CD4-positive, CD25-positive, alpha-beta regulatory T cell (primary cell): ENCODE data around the gene CHIT1. TPM values are rescaled to one million over a fixed set of nuclear protein-coding genes. Genes with fewer than 3 reads are reported as not detected.
"Not testable (repeated sequence)": the region's sequence is repeated elsewhere in the genome, so short reads cannot be mapped to it uniquely, and the experiment has no call there.

Experiments used
- ATAC-seq, 2 donors: fragments of 150-1000 bp; cut with Tn5 transposase; one replicate each; pipeline ENCODE4 v1.10.0; 2021; ENCODE audit warnings: low read depth in 2 of 2, moderate number of reproducible peaks in 2 of 2, moderate library complexity in 1 of 2
- DNase-seq, 3 donors: peaks; one replicate each; pipeline versions ENCODE4 v3.0.0 to v3.0.0-alpha.2; 2012 to 2022; ENCODE audit warnings: mixed read lengths in 1 of 3
- H3K27ac ChIP-seq: one replicate; pipeline ENCODE4 v1.7.0; 2013; ENCODE audit warnings: mild to moderate bottlenecking, low read length; ENCODE audit not compliant: insufficient read depth, poor library complexity, severe bottlenecking
- H3K27me3 ChIP-seq: one replicate; pipeline ENCODE4 v1.7.0; 2013; ENCODE audit warnings: low read length; ENCODE audit not compliant: control insufficient read depth, insufficient read depth
- H3K36me3 ChIP-seq: one replicate; pipeline ENCODE4 v1.7.0; 2013; ENCODE audit warnings: mild to moderate bottlenecking, low read length, moderate library complexity; ENCODE audit not compliant: control insufficient read depth, insufficient read depth
- H3K4me1 ChIP-seq: 2 replicates; pipeline ENCODE4 v1.7.0; 2013; ENCODE audit warnings: mild to moderate bottlenecking, low read length; ENCODE audit not compliant: insufficient read depth, control insufficient read depth, poor library complexity, severe bottlenecking
- H3K4me3 ChIP-seq: one replicate; pipeline ENCODE4 v1.7.0; 2013; ENCODE audit warnings: low read depth, mild to moderate bottlenecking, low read length, moderate library complexity
- H3K9me3 ChIP-seq, 2 experiments: 1 replicate in 1 of 2; 2 replicates in 1 of 2; pipeline ENCODE4 v1.7.0; 2013; ENCODE audit warnings: low read length in 2 of 2, mild to moderate bottlenecking in 1 of 2, moderate library complexity in 1 of 2; ENCODE audit not compliant: control insufficient read depth in 2 of 2
- H3K27ac Mint-ChIP-seq, 3 donors: one replicate each; pipeline ENCODE4 v1.8.0; 2020 to 2022; ENCODE audit warnings: mild to moderate bottlenecking in 3 of 3, mixed read lengths in 3 of 3, moderate library complexity in 2 of 3
- H3K27me3 Mint-ChIP-seq: one replicate; pipeline ENCODE4 v1.8.0; 2022; ENCODE audit warnings: mild to moderate bottlenecking, mixed read lengths
- H3K36me3 Mint-ChIP-seq: one replicate; pipeline ENCODE4 v1.8.0; 2020; ENCODE audit warnings: mixed read lengths
- H3K4me1 Mint-ChIP-seq, 4 donors: one replicate each; pipeline ENCODE4 v1.8.0; 2020 to 2022; ENCODE audit warnings: mixed read lengths in 4 of 4, mild to moderate bottlenecking in 1 of 4
- H3K4me3 Mint-ChIP-seq, 4 donors: one replicate each; pipeline ENCODE4 v1.8.0; 2020 to 2022; ENCODE audit warnings: mild to moderate bottlenecking in 4 of 4, mixed read lengths in 4 of 4, moderate library complexity in 3 of 4
- H3K9me3 Mint-ChIP-seq, 7 donors: one replicate each; pipeline ENCODE4 v1.8.0; 2020 to 2022; ENCODE audit warnings: mixed read lengths in 7 of 7, mild to moderate bottlenecking in 3 of 7, moderate library complexity in 2 of 7
- polyA plus RNA-seq, 4 donors: library from polyadenylated mRNA; unstranded; fragments of 300-500 nt; fragmentation: Illumina TruSeq; gene quantifications; one replicate each; pipeline ENCODE4 v1.2.3, GENCODE V29; 2021
- total RNA-seq: library from RNA; stranded (reverse); gene quantifications from one replicate; pipeline ENCODE4 v1.2.3, GENCODE V29; 2022

Gene CHIT1
- total and polyA plus RNA-seq, 5 donors from 2014 or later, result 0.17 TPM; not detected in 4

GRCh38 chr1:203270448-203270847 is 41.0 kb upstream of the CHIT1 start:
- no peak for DNase-seq
- Mint-ChIP-seq H3K4me3 (no peak overlapping the region), H3K9me3 (no peaks in the 10 kb centered on the region), H3K4me1 (peaks cover 5 to 54% (median 22%) of the 10 kb centered on the region in 4 donors), H3K36me3 (no peaks in the 10 kb centered on the region), H3K27me3 (peaks cover 6% of the 10 kb centered on the region), H3K27ac (peak overlapping the region; percentile 55 to 83 (median 74))
- Histone ChIP-seq H3K27me3 (no peaks in the 10 kb centered on the region), H3K4me3 (no peak overlapping the region), H3K36me3 (no peaks in the 10 kb centered on the region), H3K27ac (no peak overlapping the region), H3K4me1 (peaks cover 49% of the 10 kb centered on the region), H3K9me3 (no peaks in the 10 kb centered on the region)
- ATAC-seq, result no peak

DNA sequence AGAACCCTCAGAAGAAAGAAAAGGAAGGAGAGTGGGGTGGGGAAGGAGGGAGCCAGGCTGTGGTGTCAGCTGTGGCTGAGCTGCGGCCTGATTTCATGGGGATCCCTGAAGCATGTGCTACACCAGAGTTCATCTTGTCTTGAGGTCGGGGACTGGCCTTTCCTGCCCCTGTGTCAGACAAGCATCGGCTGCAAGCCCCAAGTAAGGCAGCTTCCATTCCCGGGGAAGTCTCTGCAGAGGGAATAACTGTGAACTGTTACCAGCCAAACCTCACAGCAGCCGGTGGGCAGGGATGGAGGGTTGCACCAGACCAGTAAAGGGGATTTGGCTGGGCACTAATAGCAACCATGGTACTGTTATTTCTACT is 40.2 kb upstream of the CHIT1 start:
- no peak for ATAC-seq
- peaks cover 5 to 45% (median 20%) of the 10 kb centered on the region in 4 donors for H3K4me1 Mint-ChIP-seq
- Histone ChIP-seq H3K9me3 (no peaks in the 10 kb centered on the region), H3K36me3 (no peaks in the 10 kb centered on the region), H3K27ac (no peak overlapping the region), H3K4me1 (peaks cover 47% of the 10 kb centered on the region), H3K27me3 (peaks cover 2% of the 10 kb centered on the region), H3K4me3 (no peak overlapping the region)
- H3K4me3 Mint-ChIP-seq, result no peak overlapping the region
- no peaks in the 10 kb centered on the region for H3K9me3 Mint-ChIP-seq
- no peak overlapping the region for H3K27ac Mint-ChIP-seq
- no peak for DNase-seq
- H3K36me3 Mint-ChIP-seq, result no peaks in the 10 kb centered on the region
- peaks cover 8% of the 10 kb centered on the region for H3K27me3 Mint-ChIP-seq

DNA sequence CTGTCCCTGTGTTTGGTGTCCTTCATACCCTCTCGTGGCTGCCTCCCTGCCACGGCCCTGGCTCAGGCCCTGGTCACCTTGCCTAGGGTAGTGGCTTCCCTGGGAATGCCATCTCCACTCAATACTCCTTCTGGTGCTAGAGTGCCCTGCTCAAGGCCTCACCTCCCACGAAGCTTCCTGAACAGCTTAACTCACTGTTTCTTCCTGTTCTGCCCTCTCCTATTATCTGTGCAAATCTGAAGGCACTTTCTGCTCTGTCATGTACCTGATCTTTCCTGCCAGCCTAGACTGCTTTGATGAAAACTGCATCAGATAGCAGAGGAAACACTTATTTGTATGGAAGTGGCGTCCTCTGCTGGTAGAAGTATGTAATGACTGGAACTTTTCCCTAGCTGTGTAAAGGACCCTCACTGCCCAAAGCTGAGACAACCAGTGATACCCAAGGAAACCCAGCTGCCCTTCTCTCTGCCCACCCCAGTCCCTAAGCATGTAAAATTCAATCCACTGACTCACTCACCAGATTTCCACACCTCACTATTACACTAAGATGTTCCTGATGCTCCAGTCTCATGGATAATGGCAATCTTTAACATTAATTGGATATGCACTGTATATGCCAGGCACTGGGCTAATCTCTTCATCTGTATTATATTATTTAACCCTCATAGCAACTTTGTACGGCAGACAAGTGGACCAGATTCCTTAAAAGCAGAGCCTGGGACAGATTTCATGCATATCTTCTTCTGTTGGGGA is 39.6 kb upstream of the CHIT1 start:
- Mint-ChIP-seq H3K27me3 (peaks cover 14% of the 10 kb centered on the region), H3K36me3 (no peaks in the 10 kb centered on the region), H3K4me3 (no peak overlapping the region), H3K4me1 (peaks cover 5 to 40% (median 19%) of the 10 kb centered on the region in 4 donors), H3K9me3 (no peaks in the 10 kb centered on the region), H3K27ac (no peak overlapping the region)
- peak; percentile 33 to 89 (median 77) for DNase-seq
- peaks cover 41% of the 10 kb centered on the region for H3K4me1 ChIP-seq
- peak overlapping the region; percentile 60 for H3K27ac ChIP-seq
- H3K4me3 ChIP-seq, result peak overlapping the region; percentile 35
- peaks cover 2% of the 10 kb centered on the region for H3K27me3 ChIP-seq
- peak; percentile 33 to 37 for ATAC-seq
- no peaks in the 10 kb centered on the region for H3K36me3 ChIP-seq
- H3K9me3 ChIP-seq, result no peaks in the 10 kb centered on the region

DNA sequence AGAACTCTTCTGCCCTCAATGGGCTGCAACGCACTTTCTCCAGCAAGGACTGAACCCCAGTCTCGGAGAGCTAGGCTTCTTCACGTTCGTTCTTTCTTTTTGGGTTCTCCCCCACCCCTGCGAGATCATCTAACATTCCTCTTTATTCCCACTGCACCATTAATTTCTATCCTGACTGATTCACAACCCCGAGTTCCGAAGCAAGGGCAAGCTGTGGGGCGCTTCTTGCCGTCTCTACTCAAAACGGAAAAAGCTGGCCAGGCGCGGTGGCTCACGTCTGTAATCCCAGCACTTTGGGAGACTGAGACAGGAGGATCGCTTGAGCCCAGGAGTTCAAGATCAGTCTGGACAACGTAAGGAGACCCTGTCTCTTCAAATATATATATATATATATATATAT is 38.4 kb upstream of the CHIT1 start:
- Mint-ChIP-seq H3K4me3 (peak overlapping the region; percentile 59 to 96 (median 90)), H3K27ac (peak overlapping the region in 2 of 3 donors; percentile 93 to 95), H3K27me3 (peaks cover 24% of the 10 kb centered on the region), H3K9me3 (no peaks in the 10 kb centered on the region), H3K4me1 (peaks cover 5 to 28% (median 18%) of the 10 kb centered on the region in 4 donors), H3K36me3 (no peaks in the 10 kb centered on the region)
- no peak for DNase-seq
- H3K4me3 ChIP-seq, result peak overlapping the region; percentile 85
- H3K4me1 ChIP-seq, result peaks cover 30% of the 10 kb centered on the region
- no peaks in the 10 kb centered on the region for H3K9me3 ChIP-seq
- H3K27me3 ChIP-seq, result peaks cover 2% of the 10 kb centered on the region
- ATAC-seq, result no peak
- no peaks in the 10 kb centered on the region for H3K36me3 ChIP-seq
- peak overlapping the region; percentile 68 for H3K27ac ChIP-seq

GRCh38 chr1:203267347-203267846 is 37.9 kb upstream of the CHIT1 start:
- Histone ChIP-seq H3K4me3 (peak overlapping the region; percentile 85), H3K36me3 (no peaks in the 10 kb centered on the region), H3K9me3 (no peaks in the 10 kb centered on the region), H3K27ac (peak overlapping the region; percentile 68), H3K27me3 (peaks cover 2% of the 10 kb centered on the region), H3K4me1 (peaks cover 27% of the 10 kb centered on the region)
- peak overlapping the region; percentile 59 to 96 (median 90) for H3K4me3 Mint-ChIP-seq
- no peaks in the 10 kb centered on the region for H3K36me3 Mint-ChIP-seq
- no peaks in the 10 kb centered on the region for H3K9me3 Mint-ChIP-seq
- peak; percentile 77 to 90 (median 86) for DNase-seq
- ATAC-seq, result peak; percentile 58 to 60
- peaks cover 24% of the 10 kb centered on the region for H3K27me3 Mint-ChIP-seq
- peaks cover 5 to 26% (median 17%) of the 10 kb centered on the region in 4 donors for H3K4me1 Mint-ChIP-seq
- peak overlapping the region; percentile 70 to 95 (median 93) for H3K27ac Mint-ChIP-seq

GRCh38 chr1:203266140-203266539 is 36.7 kb upstream of the CHIT1 start:
- not testable (repeated sequence) for H3K4me3 Mint-ChIP-seq, H3K9me3 Mint-ChIP-seq, DNase-seq, H3K27me3 ChIP-seq, H3K36me3 Mint-ChIP-seq, H3K27ac Mint-ChIP-seq, H3K4me3 ChIP-seq, H3K9me3 ChIP-seq, H3K27ac ChIP-seq, H3K36me3 ChIP-seq, ATAC-seq
- H3K27me3 Mint-ChIP-seq, result peaks cover 24% of the 10 kb centered on the region
- peaks cover 23% of the 10 kb centered on the region for H3K4me1 ChIP-seq
- peaks cover 5 to 18% (median 14%) of the 10 kb centered on the region in 4 donors for H3K4me1 Mint-ChIP-seq

GRCh38 chr1:203265541-203265940 is 36.1 kb upstream of the CHIT1 start:
- no peak overlapping the region for H3K4me3 Mint-ChIP-seq
- H3K4me1 Mint-ChIP-seq, result peaks cover 5 to 13% (median 9%) of the 10 kb centered on the region in 4 donors
- H3K4me1 ChIP-seq, result peaks cover 17% of the 10 kb centered on the region
- peaks cover 29% of the 10 kb centered on the region for H3K27me3 Mint-ChIP-seq
- H3K4me3 ChIP-seq, result no peak overlapping the region
- H3K27ac Mint-ChIP-seq, result no peak overlapping the region
- H3K9me3 ChIP-seq, result no peaks in the 10 kb centered on the region
- ATAC-seq, result no peak
- H3K27ac ChIP-seq, result no peak overlapping the region
- H3K36me3 ChIP-seq, result no peaks in the 10 kb centered on the region
- H3K9me3 Mint-ChIP-seq, result peaks cover 0 to 1% (median 0%) of the 10 kb centered on the region in 7 donors
- no peak for DNase-seq
- H3K27me3 ChIP-seq, result peaks cover 2% of the 10 kb centered on the region
- H3K36me3 Mint-ChIP-seq, result no peaks in the 10 kb centered on the region
